ENCODE data around the gene TSKU. TPM values are rescaled to one million over a fixed set of nuclear protein-coding genes. Genes with fewer than 3 reads are reported as not detected.
A peak's percentile ranks its signal among the peaks of the same experiment; 100 is the strongest.

TSKU gene
- total and polyA plus RNA-seq, 5 donors from 2014 or later = not detected

DNA sequence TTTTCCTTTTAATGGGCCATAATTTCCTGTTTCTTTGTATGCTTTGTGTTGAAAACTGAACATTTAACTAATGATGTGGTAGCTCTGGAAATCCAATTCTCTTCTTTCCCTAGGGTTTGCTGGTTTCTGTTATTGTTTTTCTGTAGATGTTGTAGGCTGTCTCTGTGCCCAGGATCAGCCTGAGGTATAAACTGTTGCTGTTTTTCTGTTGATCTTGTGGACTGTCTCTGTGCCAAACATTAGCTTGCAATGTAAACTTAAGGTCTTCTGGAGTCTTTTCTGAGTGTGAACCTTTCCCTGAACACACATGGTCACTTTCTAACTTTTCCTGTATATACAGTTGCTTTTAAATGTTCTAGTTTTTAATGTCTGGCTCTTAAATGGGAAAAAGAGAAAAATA lies 5.9 kb upstream of the TSKU start:
- DNase-seq (no peak), ATAC-seq (ENCODE audit: low read depth in 2 of 2) (no peak)
- Histone ChIP-seq H3K4me3 (ENCODE audit: low read depth, low read length) (no peak overlapping the region), H3K9me3 (ENCODE audit: control insufficient read depth in 2 of 2, low read length in 2 of 2) (peaks cover 14 to 19% of the 10 kb centered on the region in 2 experiments), H3K27me3 (ENCODE audit: control insufficient read depth, insufficient read depth, low read length) (peaks cover 24% of the 10 kb centered on the region), H3K27ac (ENCODE audit: insufficient read depth, low read length, poor library complexity, severe bottlenecking) (no peak overlapping the region), H3K36me3 (ENCODE audit: control insufficient read depth, insufficient read depth, low read length) (no peaks in the 10 kb centered on the region), H3K4me1 (ENCODE audit: control insufficient read depth, insufficient read depth, low read length, poor library complexity, severe bottlenecking) (peaks cover under 1% of the 10 kb centered on the region)
- H3K4me1 Mint-ChIP-seq = peaks cover 0 to 6% (median 0%) of the 10 kb centered on the region in 4 donors
- H3K4me3 Mint-ChIP-seq = no peak overlapping the region
- no peak overlapping the region for H3K27ac Mint-ChIP-seq
- peaks cover 9% of the 10 kb centered on the region for H3K36me3 Mint-ChIP-seq
- peaks cover 4 to 35% (median 10%) of the 10 kb centered on the region in 7 donors for H3K9me3 Mint-ChIP-seq
- H3K27me3 Mint-ChIP-seq = peaks cover 60% of the 10 kb centered on the region

- Mint-ChIP-seq H3K27ac (no peak overlapping the region), H3K4me1 (peaks cover 3 to 6% (median 5%) of the 10 kb centered on the region in 4 donors), H3K9me3 (peaks cover 4 to 35% (median 10%) of the 10 kb centered on the region in 7 donors), H3K4me3 (no peak overlapping the region), H3K27me3 (peaks cover 66% of the 10 kb centered on the region), H3K36me3 (peaks cover 9% of the 10 kb centered on the region)
- Histone ChIP-seq H3K9me3 (ENCODE audit: control insufficient read depth in 2 of 2, low read length in 2 of 2) (peaks cover 14 to 19% of the 10 kb centered on the region in 2 experiments), H3K27me3 (ENCODE audit: control insufficient read depth, insufficient read depth, low read length) (peaks cover 26% of the 10 kb centered on the region), H3K4me3 (ENCODE audit: low read depth, low read length) (no peak overlapping the region), H3K4me1 (ENCODE audit: control insufficient read depth, insufficient read depth, low read length, poor library complexity, severe bottlenecking) (peaks cover 6% of the 10 kb centered on the region), H3K36me3 (ENCODE audit: control insufficient read depth, insufficient read depth, low read length) (no peaks in the 10 kb centered on the region), H3K27ac (ENCODE audit: insufficient read depth, low read length, poor library complexity, severe bottlenecking) (no peak overlapping the region)
- DNase-seq (no peak), ATAC-seq (ENCODE audit: low read depth in 2 of 2) (no peak)
Observed at GRCh38 chr11:76777876-76778275, 5.3 kb upstream of the TSKU start.

GRCh38 chr11:76778874-76779273 lies 4.3 kb upstream of the TSKU start:
- Mint-ChIP-seq H3K4me1 (peaks cover 3 to 6% (median 5%) of the 10 kb centered on the region in 4 donors), H3K4me3 (no peak overlapping the region), H3K9me3 (peaks cover 4 to 35% (median 10%) of the 10 kb centered on the region in 7 donors), H3K27me3 (peaks cover 64% of the 10 kb centered on the region), H3K27ac (no peak overlapping the region), H3K36me3 (peaks cover 9% of the 10 kb centered on the region)
- no peaks in the 10 kb centered on the region for H3K36me3 ChIP-seq (ENCODE audit: control insufficient read depth, insufficient read depth, low read length)
- DNase-seq (no peak), ATAC-seq (ENCODE audit: low read depth in 2 of 2) (no peak)
- H3K4me1 ChIP-seq (ENCODE audit: control insufficient read depth, insufficient read depth, low read length, poor library complexity, severe bottlenecking) = peaks cover 13% of the 10 kb centered on the region
- H3K4me3 ChIP-seq (ENCODE audit: low read depth, low read length) = no peak overlapping the region
- peaks cover 14 to 19% of the 10 kb centered on the region in 2 experiments for H3K9me3 ChIP-seq (ENCODE audit: control insufficient read depth in 2 of 2, low read length in 2 of 2)
- H3K27me3 ChIP-seq (ENCODE audit: control insufficient read depth, insufficient read depth, low read length) = peaks cover 26% of the 10 kb centered on the region
- H3K27ac ChIP-seq (ENCODE audit: insufficient read depth, low read length, poor library complexity, severe bottlenecking) = no peak overlapping the region

DNA sequence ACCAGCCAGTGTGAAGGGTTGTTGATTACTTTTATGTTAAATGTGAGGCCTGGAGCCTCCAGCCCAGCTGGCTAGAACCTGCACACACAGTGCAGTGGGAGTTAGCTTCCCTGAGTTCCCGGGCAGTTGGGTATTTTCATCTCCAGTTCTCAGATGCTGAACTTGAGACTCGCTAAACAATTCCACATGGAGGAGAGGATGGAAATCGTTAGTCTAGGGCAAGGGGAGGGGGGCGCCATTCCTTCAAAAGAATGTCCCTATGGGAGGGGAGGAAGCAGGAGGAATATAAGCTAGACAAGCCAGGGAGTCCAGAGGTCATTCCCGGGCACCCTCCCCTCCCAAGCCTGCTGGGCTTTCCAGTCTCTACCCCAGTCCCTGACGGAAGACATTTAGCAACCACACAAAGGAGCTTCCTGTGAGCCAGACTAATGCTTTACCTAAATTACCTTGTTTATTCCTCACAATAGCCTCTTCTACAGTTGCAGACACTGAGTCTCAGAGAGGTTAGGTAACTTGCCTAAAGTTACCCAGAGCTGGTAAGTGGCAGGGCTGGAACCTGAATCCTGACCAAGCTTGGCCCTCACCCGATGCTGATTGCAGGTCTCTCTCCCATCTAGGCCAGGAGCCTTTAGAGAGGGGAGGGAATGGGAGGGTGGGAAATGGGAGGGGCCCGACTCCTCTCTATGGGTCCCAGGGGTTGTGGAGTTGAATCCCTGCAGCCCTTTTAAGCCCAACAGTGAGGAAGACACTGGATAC lies 1.9 kb upstream of the TSKU start:
- peaks cover 17% of the 10 kb centered on the region for H3K4me1 ChIP-seq (ENCODE audit: control insufficient read depth, insufficient read depth, low read length, poor library complexity, severe bottlenecking)
- no peak for ATAC-seq (ENCODE audit: low read depth in 2 of 2)
- no peak overlapping the region for H3K4me3 ChIP-seq (ENCODE audit: low read depth, low read length)
- H3K27me3 ChIP-seq (ENCODE audit: control insufficient read depth, insufficient read depth, low read length) = peaks cover 36% of the 10 kb centered on the region
- Mint-ChIP-seq H3K4me1 (peaks cover 3 to 12% (median 7%) of the 10 kb centered on the region in 4 donors), H3K4me3 (peak overlapping the region in 1 of 4 donors; percentile 43), H3K27me3 (peaks cover 81% of the 10 kb centered on the region), H3K9me3 (peaks cover 4 to 25% (median 8%) of the 10 kb centered on the region in 7 donors), H3K27ac (no peak overlapping the region), H3K36me3 (peaks cover 9% of the 10 kb centered on the region)
- no peak for DNase-seq
- no peak overlapping the region for H3K27ac ChIP-seq (ENCODE audit: insufficient read depth, low read length, poor library complexity, severe bottlenecking)
- H3K9me3 ChIP-seq (ENCODE audit: control insufficient read depth in 2 of 2, low read length in 2 of 2) = peaks cover 10 to 19% of the 10 kb centered on the region in 2 experiments
- H3K36me3 ChIP-seq (ENCODE audit: control insufficient read depth, insufficient read depth, low read length) = no peaks in the 10 kb centered on the region

GRCh38 chr11:76781807-76782530 lies 1.2 kb upstream of the TSKU start:
- Mint-ChIP-seq H3K9me3 (peaks cover 2 to 18% (median 5%) of the 10 kb centered on the region in 7 donors), H3K27ac (no peak overlapping the region), H3K27me3 (peaks cover 78% of the 10 kb centered on the region), H3K4me1 (peaks cover 3 to 12% (median 7%) of the 10 kb centered on the region in 4 donors), H3K4me3 (peak overlapping the region in 2 of 4 donors; percentile 77), H3K36me3 (peaks cover 4% of the 10 kb centered on the region)
- H3K9me3 ChIP-seq (ENCODE audit: control insufficient read depth in 2 of 2, low read length in 2 of 2) = peaks cover 3 to 12% of the 10 kb centered on the region in 2 experiments
- no peak for ATAC-seq (ENCODE audit: low read depth in 2 of 2)
- H3K27ac ChIP-seq (ENCODE audit: insufficient read depth, low read length, poor library complexity, severe bottlenecking) = no peak overlapping the region
- H3K27me3 ChIP-seq (ENCODE audit: control insufficient read depth, insufficient read depth, low read length) = peaks cover 32% of the 10 kb centered on the region
- peaks cover 17% of the 10 kb centered on the region for H3K4me1 ChIP-seq (ENCODE audit: control insufficient read depth, insufficient read depth, low read length, poor library complexity, severe bottlenecking)
- H3K4me3 ChIP-seq (ENCODE audit: low read depth, low read length) = no peak overlapping the region
- no peak for DNase-seq
- no peaks in the 10 kb centered on the region for H3K36me3 ChIP-seq (ENCODE audit: control insufficient read depth, insufficient read depth, low read length)

DNA sequence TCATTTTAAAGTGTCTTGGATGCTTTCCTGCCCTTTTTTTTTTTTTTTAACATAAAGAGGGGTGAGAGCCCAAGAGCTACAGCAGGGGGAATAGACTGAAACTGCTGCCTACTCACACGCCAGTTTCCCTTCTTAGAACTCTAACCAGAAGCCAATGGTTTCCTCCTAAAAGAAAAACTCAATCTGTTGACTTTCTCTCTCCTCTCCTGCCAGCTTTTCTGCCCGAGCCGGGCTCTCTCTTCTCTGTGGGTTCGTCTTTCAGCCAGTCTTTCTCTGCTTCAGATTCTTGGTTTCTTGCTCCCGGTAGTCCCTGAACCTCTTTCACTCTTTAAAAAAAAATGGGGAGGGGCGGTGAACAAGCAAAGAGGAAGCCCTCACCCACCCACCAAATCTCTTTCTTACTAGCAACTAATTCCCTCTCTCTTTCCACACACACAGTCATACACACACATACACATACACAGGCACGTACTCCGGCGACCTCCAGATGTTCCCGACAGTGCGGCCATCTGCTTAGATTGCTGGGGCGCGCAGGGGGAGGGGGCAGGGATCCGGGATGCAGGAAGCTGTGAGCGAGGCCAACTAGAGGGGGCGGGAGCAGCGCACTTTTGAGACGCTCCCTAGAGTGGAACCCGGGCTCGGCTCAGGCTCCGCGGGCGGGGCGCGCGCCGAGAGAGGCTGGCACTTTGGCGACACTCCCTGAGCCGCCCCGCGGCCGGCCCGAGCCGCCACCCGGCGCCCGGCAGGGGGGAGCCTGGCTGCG lies 444 bp upstream of the TSKU start:
- peak overlapping the region in 3 of 4 donors; percentile 77 to 79 (median 77) for H3K4me3 Mint-ChIP-seq
- H3K36me3 ChIP-seq (ENCODE audit: control insufficient read depth, insufficient read depth, low read length) = no peaks in the 10 kb centered on the region
- no peak overlapping the region for H3K27ac ChIP-seq (ENCODE audit: insufficient read depth, low read length, poor library complexity, severe bottlenecking)
- peaks cover 4% of the 10 kb centered on the region for H3K36me3 Mint-ChIP-seq
- H3K4me3 ChIP-seq (ENCODE audit: low read depth, low read length) = no peak overlapping the region
- H3K27ac Mint-ChIP-seq = no peak overlapping the region
- peaks cover 0 to 4% of the 10 kb centered on the region in 2 experiments for H3K9me3 ChIP-seq (ENCODE audit: control insufficient read depth in 2 of 2, low read length in 2 of 2)
- H3K27me3 Mint-ChIP-seq = peaks cover 72% of the 10 kb centered on the region
- H3K4me1 Mint-ChIP-seq = peaks cover 3 to 12% (median 7%) of the 10 kb centered on the region in 4 donors
- ATAC-seq (ENCODE audit: low read depth in 2 of 2) (peak in 1 of 2 donors; percentile 42), DNase-seq (peak in 1 of 3 donors; percentile 54)
- H3K27me3 ChIP-seq (ENCODE audit: control insufficient read depth, insufficient read depth, low read length) = peaks cover 35% of the 10 kb centered on the region
- H3K9me3 Mint-ChIP-seq = peaks cover 0 to 10% (median 0%) of the 10 kb centered on the region in 7 donors
- H3K4me1 ChIP-seq (ENCODE audit: control insufficient read depth, insufficient read depth, low read length, poor library complexity, severe bottlenecking) = peaks cover 17% of the 10 kb centered on the region

Data from CD4-positive, CD25-positive, alpha-beta regulatory T cell (primary cell).